HG03520 (cell line): ENCODE data around the gene NADK.

ENCODE experiments used
- ATAC-seq: cut with Tn5 transposase; IDR thresholded peaks from one replicate; pipeline ENCODE4 v1.9.1; 2021; ENCODE audit warnings: mild to moderate bottlenecking, moderate library complexity; ENCODE audit not compliant: unreplicated experiment

Gene NADK

DNA sequence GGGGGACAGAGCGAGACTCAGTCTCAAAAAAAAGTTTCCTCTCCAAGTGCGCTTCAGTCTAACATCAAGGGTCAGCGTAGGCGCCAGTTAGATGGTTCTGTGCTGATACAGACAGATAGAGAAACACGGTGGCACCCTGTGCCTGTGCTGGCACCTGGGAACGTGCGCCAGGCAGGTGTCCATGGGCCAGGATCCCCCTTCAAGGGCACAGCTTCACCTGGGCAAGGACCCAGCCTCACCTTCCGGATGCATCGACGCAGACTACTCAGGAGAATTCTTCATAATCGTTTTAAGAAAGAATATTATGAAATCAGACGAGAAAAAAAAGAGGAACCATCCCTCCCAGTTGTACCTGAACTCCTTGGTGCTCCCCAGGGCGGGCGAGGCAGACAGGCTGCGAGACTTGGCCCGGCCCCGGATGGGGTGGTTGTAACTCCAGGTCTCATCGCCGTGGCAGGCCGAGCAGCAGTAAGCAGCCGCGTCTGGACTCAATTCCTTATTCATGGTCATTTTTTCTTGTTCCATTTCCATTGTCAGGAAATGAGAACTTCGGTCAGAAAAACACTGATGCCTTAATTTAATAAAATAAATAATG is 13.3 kb downstream of the NADK start:
- ATAC-seq: no peak

DNA sequence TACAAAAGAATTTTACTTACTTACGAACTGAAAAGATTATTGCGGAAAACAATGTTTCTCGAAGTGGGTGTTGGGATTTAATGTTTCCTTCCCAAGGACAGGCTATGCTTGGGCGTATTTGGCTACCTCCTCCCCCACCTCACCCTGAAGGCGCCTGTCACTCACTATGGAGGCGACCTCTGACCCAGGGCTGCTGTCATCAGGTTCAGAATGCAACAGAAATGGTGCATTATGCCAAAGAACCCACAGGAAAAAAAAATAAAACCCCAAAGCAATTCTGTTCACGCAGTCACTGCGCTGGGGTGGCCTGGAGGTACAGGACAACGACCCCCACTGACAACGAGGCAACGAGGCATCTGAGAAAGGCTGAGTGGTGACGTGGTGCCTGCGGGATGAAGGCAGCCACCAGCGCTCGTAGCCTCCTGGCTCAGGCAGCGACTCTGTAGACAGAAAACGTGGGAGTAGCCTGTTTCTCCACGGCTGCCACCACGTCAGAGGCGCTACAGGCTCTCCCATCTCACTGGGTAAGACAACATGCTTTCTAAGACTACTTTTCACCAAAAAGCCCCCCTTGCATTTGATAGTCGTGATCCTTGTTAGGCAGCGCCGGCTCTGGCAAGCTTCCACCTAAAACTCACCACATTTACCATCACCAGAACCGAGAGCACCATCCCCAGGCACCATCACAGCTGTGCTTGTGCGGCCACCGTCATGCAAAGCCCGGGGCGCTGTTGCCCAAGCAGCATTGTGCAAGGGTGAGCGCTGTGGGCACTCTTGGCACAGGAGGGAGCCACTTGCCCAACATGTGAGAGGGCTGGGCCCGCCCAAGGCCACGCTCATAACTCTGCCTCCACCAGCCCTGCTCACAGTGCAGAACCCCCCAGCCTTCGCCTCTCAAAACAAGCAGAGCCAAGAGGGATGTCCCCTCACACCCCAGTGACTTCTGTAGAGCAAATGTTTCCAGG is 14.3 kb downstream of the NADK start:
- ATAC-seq: no peak

DNA sequence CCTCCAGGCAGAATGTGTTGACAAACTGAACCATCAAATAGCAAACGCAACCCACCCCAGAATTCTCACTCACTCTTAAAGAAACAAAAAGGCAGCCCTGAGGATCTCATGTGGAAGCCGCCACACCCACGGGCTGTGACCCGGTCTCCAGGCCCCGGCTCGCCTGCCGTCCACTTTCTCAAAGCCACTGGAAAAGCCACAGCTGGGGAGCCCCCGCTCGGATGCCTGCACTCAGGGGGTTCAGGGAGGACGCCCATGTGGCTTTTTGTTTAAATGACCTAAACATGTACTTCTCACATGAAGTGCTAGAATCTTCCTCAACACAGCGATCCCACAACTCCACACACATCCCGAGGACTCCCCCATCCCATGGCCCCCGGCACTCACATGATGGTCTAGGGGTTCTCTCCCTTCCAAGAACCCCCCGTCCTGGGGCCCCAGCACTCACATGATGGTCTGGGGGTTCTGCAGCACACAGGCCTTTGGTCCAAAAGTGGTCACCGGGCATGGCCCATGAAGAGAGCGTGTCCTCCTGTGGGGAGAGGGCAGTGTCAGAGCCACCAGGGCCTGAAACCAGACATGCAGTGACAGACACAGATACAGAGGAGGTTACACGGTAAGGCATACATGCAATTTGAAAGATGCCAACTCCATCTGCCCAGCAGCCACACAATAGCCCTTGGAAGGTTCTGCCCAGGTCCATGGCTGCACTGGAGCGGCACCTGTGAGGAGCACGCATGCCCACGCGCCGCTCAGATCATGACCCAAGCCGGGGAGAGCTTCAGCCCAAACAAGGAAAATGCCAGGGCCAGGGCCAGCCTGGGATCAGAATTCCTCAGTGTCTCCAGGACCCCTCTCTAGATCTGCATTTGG is 16.5 kb downstream of the NADK start:
- ATAC-seq: no peak

DNA sequence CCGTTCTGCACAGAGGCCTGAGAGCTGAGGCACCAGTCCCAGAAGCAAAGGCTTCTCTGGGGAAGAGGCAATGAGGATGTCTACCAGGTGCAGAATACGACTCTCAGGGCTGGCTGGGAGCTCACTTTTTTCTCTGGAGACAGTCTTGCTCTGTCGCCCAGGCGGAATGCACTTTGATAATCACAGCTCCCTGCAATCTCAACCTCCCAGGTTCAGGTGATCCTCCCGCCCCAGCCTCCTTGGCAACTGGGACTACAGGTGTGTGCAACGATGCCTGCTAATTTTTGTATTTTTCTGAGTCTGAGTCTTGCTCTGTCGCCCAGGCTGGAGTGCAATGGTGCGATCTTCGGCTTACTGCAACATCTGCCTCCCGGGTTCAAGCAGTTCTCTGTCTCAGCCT is 17.6 kb downstream of the NADK start:
- no peak for ATAC-seq

GRCh38 chr1:1760345-1760650 is 18.0 kb downstream of the NADK start:
- no peak for ATAC-seq

- no peak for ATAC-seq
Measured at GRCh38 chr1:1759456-1760344, 18.6 kb downstream of the NADK start.

- no peak for ATAC-seq
Measured at GRCh38 chr1:1758692-1759455, 19.4 kb downstream of the NADK start.

DNA sequence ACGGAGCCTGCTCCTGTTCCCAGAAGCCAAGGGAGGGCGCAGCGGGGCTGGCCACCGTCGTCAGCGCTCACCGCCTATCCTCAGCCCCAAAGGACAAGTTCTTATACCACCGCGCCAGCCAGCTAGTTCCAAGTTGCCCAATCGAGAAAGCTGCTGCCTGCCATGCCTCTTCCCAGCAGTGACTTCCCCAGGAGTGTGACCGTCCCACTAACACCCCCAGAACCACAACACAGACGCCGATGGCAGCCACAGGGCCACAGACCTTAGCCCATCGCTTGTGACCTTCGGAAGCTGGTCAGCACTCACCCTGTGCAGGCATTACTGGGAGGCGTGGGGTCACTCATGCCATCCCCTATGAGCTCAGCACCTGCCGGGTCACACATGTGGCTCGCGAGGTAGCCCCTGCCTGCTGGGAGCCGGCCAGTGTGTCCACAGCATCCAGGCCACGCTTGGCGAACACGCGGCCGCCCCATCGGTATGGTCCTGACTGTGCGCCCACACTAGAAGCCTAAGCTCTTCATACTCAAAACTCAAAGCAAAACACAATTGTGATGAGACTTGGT is 20.1 kb downstream of the NADK start:
- ATAC-seq: no peak

DNA sequence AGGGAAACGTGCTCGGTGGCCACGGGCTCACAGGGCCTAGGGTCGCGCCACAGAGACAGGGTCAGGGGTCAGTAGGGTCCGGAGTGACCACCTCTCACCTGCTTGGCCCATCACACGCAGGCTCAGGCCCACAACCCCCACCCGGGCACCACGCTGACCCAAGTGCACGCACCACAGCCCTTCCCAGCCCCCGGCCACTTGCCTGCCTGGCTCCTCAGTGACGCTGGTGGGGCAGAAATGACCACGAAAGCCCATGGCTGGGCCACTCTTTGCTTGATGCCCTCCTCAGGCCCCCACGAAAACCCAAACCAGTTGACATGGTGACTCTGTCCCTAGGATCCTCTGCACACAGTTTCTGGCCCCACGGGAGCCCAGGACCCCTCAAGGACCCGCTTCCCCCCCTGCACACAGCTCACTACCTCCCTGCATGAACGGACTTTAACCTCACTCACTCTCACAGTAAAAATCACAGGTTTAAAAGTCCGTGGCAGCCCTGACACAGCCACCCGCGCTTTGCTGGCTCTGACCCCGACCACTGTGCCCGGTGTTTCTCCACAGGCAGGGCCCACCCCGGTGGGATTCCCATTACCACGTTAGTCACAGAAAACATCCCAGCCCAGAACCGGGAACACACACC is 20.7 kb downstream of the NADK start:
- ATAC-seq: no peak

DNA sequence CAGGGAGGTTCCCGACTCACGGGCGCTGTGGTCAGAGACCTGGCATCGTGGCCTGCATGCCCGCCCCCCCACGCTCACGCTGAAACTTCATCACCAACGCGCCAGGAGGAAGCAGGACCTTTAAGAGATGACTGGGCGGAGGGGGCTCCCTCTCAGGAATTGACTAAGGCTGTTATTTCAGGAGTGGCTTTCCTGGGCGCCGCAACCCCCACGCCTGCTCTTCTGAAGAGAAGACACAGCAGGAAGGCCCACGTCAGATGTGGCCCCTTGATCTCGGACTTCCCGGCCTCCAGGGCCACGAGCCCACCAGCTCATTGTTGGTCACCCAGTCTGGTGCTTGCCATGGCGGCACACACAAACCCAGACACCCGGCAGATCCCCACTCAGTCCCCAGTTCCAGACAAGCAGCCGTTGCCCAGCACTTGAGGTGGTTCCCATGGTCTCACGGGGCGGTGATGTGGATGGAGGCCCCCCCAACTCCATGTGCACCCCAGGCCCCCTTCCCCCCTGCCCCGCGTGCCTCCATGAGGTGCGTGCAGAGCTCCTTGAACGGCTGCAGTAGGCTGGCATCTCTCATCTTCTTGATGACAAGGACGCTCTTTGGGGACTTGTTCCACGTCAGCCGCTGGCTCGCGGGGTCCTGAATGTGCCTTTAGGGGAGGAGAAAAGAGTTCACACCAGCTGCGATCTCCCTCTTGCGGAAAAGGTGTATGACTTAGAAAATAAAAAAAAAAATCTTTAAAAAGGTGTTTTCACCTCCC is 21.4 kb downstream of the NADK start:
- no peak for ATAC-seq

DNA sequence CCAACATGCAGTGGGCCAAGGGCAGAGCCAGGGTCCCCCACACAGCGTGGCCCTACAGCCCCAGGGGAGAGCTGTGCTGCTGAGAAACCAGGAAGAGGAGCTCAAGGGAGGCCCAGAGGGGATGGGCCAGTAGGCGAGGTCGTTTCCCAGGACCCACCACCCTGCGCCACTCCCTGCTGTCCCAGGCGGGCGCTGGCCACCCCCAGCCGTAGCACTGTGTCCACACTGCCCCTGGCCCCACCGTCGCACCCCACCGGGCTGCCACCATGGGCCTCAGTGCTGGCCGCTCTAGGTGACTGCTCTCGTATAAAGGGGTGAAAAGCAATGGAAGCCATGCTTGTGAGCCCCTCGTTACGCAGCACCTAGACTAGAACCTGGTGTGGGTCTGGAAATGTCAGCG is 22.4 kb downstream of the NADK start:
- ATAC-seq: no peak

GRCh38 chr1:1755426-1755825 is 22.8 kb downstream of the NADK start:
- ATAC-seq: no peak

DNA sequence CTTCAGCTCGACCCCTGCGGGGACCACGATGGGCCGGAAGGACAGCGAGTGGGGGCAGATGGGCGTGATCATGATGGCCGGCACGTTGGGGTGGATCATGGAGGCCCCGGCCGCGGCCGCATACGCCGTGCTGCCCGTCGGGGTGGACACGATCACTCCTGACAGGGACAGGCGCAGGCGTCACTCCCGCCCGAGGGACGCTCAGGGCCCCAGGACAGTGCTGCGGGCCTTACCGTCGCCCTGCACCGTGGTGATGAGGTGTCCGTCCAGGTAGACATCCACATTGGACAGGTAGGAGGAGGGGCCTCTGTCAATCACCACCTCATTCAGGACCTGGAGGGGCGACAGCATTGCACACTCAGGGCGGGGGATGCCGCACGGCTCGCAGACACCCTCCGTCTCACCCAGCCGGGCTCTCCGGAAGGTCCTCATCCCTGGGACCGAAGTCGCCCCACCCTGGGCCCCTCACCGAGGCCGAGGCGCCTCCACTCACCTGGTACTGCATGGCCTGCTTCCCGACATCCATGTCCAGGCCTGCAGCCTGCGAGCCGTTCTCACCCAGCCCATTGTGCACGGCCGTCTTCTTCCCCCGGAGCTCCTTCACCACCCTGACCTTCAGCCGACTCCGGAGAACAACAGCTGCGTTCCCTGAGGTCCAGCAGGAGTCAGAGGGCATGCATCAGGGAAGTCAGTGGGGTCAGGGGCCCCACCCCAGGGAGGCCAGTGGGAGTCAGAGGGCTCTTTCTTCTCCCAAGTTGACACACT is 24.0 kb downstream of the NADK start:
- ATAC-seq: no peak

DNA sequence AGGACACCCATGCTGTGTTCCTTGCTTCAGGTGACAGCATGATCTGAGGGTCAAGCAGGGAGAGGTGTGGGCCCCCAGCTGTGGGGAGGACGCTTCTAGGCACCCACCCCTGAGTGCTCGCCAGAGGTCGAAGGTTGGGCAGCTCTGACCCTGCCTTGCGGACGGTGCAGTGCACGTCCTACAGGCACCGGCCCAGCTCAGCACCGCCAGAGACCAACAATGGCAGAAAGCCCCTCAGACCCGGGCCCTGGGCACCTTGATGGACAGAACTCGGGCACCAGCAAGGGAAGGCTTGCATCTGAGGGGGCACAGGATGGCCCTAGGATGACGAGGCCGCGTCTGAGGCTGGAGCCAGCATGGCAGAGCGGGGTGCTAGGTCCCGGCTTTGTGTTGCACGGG is 24.7 kb downstream of the NADK start:
- ATAC-seq: no peak

DNA sequence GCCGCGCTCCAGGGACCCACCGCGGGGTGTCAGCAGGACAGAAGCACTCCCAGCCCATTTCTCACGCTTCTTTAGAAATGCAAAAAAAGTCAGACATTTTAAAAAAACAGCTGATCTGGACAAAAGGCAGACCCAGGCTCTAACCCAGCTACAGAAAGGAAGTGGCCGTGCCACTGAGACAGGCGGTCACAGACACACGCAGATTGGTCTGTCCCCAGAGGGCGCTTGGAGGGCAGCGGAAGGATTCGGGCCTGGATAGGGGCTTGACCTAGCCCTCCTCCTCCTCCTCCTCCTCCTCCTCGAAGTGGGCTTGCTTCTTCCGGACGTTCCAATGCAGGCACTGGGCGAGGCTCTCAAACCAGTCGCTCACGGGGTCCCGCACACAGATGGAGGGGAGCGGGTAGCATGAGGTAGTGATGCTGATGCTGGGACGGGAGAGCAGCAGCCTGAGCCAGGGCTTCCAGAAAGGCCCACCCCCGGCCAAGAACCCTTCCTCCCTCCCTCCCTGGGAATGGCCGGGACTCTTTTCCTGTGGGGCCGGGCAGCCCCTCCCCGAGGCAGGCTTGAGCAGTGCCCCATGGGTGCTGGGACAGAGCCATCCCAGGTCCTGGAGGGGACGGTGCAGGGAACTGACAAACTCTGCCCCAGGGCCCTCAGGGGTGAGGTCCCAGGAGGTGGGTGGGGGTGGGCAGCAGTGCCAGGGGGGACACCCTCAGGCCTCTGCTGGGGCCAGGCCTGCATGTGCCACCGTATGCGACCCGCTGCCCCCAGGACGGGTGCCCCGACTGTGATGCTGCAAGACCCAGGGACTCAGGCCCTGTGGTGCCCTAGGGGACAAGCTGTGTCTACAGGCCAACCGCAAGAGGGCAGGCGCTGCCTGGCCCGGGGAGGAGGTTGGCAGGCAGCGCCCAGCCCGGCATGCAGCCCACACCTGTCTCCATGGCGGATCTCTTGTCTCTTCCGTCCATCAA is 25.3 kb downstream of the NADK start:
- no peak for ATAC-seq

- ATAC-seq: no peak
Measured at GRCh38 chr1:1752190-1752589, 26.1 kb downstream of the NADK start.
